Endothelial cell of umbilical vein (primary cell): ENCODE measurements around the gene CNNM3. TPM values are rescaled to one million over a fixed set of nuclear protein-coding genes. Genes with fewer than 3 reads are reported as not detected.

Source experiments
- BruUV-seq: library from RNA; stranded (reverse); fragments of 400-500 nt; replicated peaks from 2 replicates; lab custom pipeline; 2021; lab: Mats Ljungman, UMichigan
- CTCF ChIA-PET: fragments of 300-600, 350-600 bp; sonication (Branson Sonifier 250); formaldehyde crosslinking; loops from one replicate; lab custom pipeline; 2021; ENCODE audit warnings: antibody characterized with exemption, inconsistent platforms; lab: Charles Lee
- POLR2A ChIA-PET: fragments of 300-600, 350-600 bp; sonication (Branson Sonifier 250); formaldehyde crosslinking; loops from one replicate; lab custom pipeline; 2021; ENCODE audit warnings: antibody characterized with exemption, inconsistent platforms; lab: Charles Lee
- DNase-seq: peaks from one replicate; pipeline ENCODE4 v3.0.0-alpha.2; 2011; ENCODE audit warnings: low read depth, low spot score
- FAIRE-seq: peaks from 2 replicates; lab custom pipeline; 2011; peaks lifted over from hg19 to GRCh38; lab: Jason Lieb, UNC
- H2AFZ ChIP-seq: 2 replicates; pipeline ENCODE4 v1.6.0; 2012; ENCODE audit warnings: low read depth, low read length, control low read depth, inconsistent platforms
- H3K27ac ChIP-seq: 2 replicates; pipeline ENCODE4 v1.5.1; 2011; ENCODE audit warnings: low read depth, mild to moderate bottlenecking, control low read depth, low read length, moderate library complexity; ENCODE audit not compliant: insufficient read depth
- H3K27me3 ChIP-seq, 2 experiments: 2 replicates each; pipeline versions ENCODE4 v1.6.0 to v1.6.1; 2011; ENCODE audit warnings: low read length in 2 of 2, mixed read lengths in 1 of 2; ENCODE audit not compliant: control insufficient read depth in 2 of 2, insufficient read depth in 2 of 2
- H3K36me3 ChIP-seq, 2 experiments: 2 replicates in 1 of 2; 3 replicates in 1 of 2; pipeline ENCODE4 v1.5.1; 2011; ENCODE audit warnings: low read length in 2 of 2, mild to moderate bottlenecking in 1 of 2, moderate library complexity in 1 of 2; ENCODE audit not compliant: control insufficient read depth in 2 of 2, insufficient read depth in 2 of 2; ENCODE audit errors: extremely low read depth in 1 of 2
- H3K4me1 ChIP-seq: 3 replicates; pipeline ENCODE4 v1.5.1; 2011; ENCODE audit warnings: mild to moderate bottlenecking, low read length; ENCODE audit not compliant: control insufficient read depth, insufficient read depth; ENCODE audit errors: extremely low read depth
- H3K4me2 ChIP-seq: 2 replicates; pipeline ENCODE4 v1.6.1; 2011; ENCODE audit warnings: low read length, control low read depth, mixed read lengths; ENCODE audit not compliant: insufficient read depth
- H3K4me3 ChIP-seq, 3 experiments: fragments of 200-600 bp in 1 of 3; sonication (generic), shearing (Covaris generic) in 1 of 3; replicated peaks in 1 of 3; 2 replicates each; pipeline ENCODE4 v1.5.1; 2011 to 2016; ENCODE audit warnings: control low read depth in 3 of 3, low read length in 3 of 3, mild to moderate bottlenecking in 2 of 3, inconsistent platforms in 1 of 3, low read depth in 1 of 3, moderate library complexity in 1 of 3; ENCODE audit not compliant: insufficient read depth in 1 of 3
- H3K79me2 ChIP-seq: 2 replicates; pipeline ENCODE4 v1.6.0; 2012; ENCODE audit warnings: low read length, inconsistent platforms; ENCODE audit not compliant: control insufficient read depth, insufficient read depth
- H3K9ac ChIP-seq: replicated peaks from 2 replicates; pipeline ENCODE3; 2011; ENCODE audit warnings: low read length, control low read depth; ENCODE audit not compliant: insufficient read depth; ENCODE audit errors: extremely low read depth
- H3K9me1 ChIP-seq: replicated peaks from 3 replicates; pipeline ENCODE4 v1.6.0; 2011; ENCODE audit warnings: mild to moderate bottlenecking, low read length; ENCODE audit not compliant: control insufficient read depth, insufficient read depth; ENCODE audit errors: extremely low read depth
- H3K9me3 ChIP-seq: replicated peaks from 2 replicates; pipeline ENCODE4 v1.5.1; 2012; ENCODE audit warnings: low read length, inconsistent platforms; ENCODE audit not compliant: control insufficient read depth, insufficient read depth
- H4K20me1 ChIP-seq: replicated peaks from 2 replicates; pipeline ENCODE3; 2011; ENCODE audit warnings: mild to moderate bottlenecking, low read length; ENCODE audit not compliant: control insufficient read depth, insufficient read depth; ENCODE audit errors: extremely low read depth
- EZH2 ChIP-seq: IDR thresholded peaks from 2 replicates; pipeline ENCODE4 v1.6.1; 2012; ENCODE audit warnings: borderline replicate concordance, low read depth, mild to moderate bottlenecking, moderate library complexity, low read length, inconsistent platforms; ENCODE audit not compliant: severe bottlenecking
- FOS ChIP-seq: IDR thresholded peaks from 2 replicates; pipeline ENCODE4 v1.6.1; 2011; ENCODE audit warnings: mild to moderate bottlenecking, low read length, moderate library complexity, borderline replicate concordance; ENCODE audit not compliant: insufficient read depth
- GATA2 ChIP-seq: IDR thresholded peaks from 2 replicates; pipeline ENCODE4 v1.7.0; 2011; ENCODE audit warnings: low read depth, mild to moderate bottlenecking, moderate library complexity, mixed read lengths, low read length; ENCODE audit not compliant: insufficient read length, insufficient read depth
- JUN ChIP-seq: IDR thresholded peaks from 2 replicates; pipeline ENCODE4 v1.6.1; 2011; ENCODE audit warnings: borderline replicate concordance, low read depth; ENCODE audit not compliant: insufficient read length, insufficient read depth
- MYC ChIP-seq: IDR thresholded peaks from one replicate; pipeline ENCODE4 v1.6.1; 2011; ENCODE audit warnings: mild to moderate bottlenecking, low read depth, low read length
- POLR2A ChIP-seq: IDR thresholded peaks from 2 replicates; pipeline ENCODE4 v1.6.1; 2012; ENCODE audit warnings: low read depth, mild to moderate bottlenecking, control low read depth, low read length
- POLR2AphosphoS5 ChIP-seq: IDR thresholded peaks from 2 replicates; pipeline ENCODE4 v1.6.1; 2012; ENCODE audit warnings: low read depth, mild to moderate bottlenecking, control low read depth, low read length, moderate library complexity; ENCODE audit not compliant: insufficient read depth
- dilution Hi-C: fragments of 300-500 bp; cut with MboI; formaldehyde crosslinking; loops from one replicate; pipeline ENCODE4 v1.15.0; 2019; ENCODE audit warnings: low sequenced_read_pairs; ENCODE audit not compliant: extremely low pct_ligation_motif_present
- intact Hi-C: fragments of 100-400 bp; cut with micrococcal nuclease; formaldehyde crosslinking; loops from one replicate; pipeline ENCODE4 v1.10.0; 2022
- polyA plus RNA-seq, 4 experiments: library from polyadenylated mRNA; depleted of rRNA in 3 of 4; stranded (reverse) in 3 of 4; unstranded in 1 of 4; fragments of >200 nt; gene quantifications; 2 replicates each; pipeline versions ENCODE4 v1.2.1 to v1.2.3, GENCODE V29; 2011 to 2012; ENCODE audit warnings: missing spikeins in 1 of 4
- total RNA-seq: library from RNA; stranded (reverse); gene quantifications from 2 replicates; pipeline ENCODE4 v1.2.3, GENCODE V29; 2021
- TF ChIP-seq, protein P1 (sequence below): IDR thresholded peaks from 2 replicates; pipeline ENCODE4 v1.6.1; 2011; ENCODE audit not compliant: insufficient read depth, insufficient read length
- TF ChIP-seq, protein P2 (sequence below), 2 donors: IDR thresholded peaks; 1 replicate in 1 of 2; 2 replicates in 1 of 2; pipeline ENCODE4 v1.5.1; 2011; ENCODE audit warnings: low read length in 2 of 2, mild to moderate bottlenecking in 2 of 2, moderate library complexity in 2 of 2, control low read depth in 1 of 2, inconsistent platforms in 1 of 2, low read depth in 1 of 2; ENCODE audit not compliant: insufficient read depth in 1 of 2; ENCODE audit errors: extremely low read depth in 1 of 2

The CNNM3 gene
- total and polyA plus RNA-seq, 2 donors (not counting 3 experiments of a cell fraction or from before 2014, with no cell fraction given), result 13.0 to 14.9 TPM

DNA sequence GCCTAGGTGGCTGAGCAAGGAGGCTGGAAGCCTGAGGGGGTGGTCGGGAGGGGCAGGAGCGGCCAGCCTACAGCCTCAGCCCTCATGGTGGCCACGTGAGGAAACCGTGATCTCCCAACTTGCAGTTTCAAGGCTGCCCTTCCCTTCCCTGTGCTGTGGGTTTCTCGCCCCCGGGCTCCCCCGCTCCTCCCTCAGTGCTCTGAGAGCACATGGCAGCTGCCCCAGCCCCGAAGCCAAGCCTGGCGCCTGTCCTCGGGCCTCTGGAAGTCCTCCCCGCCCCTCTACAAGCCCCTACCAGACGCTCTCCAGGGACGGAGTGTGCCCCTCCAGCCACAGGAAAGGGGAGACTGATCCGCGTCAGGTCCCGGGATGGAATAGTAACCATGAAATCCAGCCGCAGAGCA, 28.3 kb downstream of the CNNM3 start:
- CTCF ChIA-PET, result interaction anchor here (0.7 kb wide), 1 partner anchor 67 kb away, joined by 4 read pairs; no protein-coding TSS in a partner anchor
- Histone ChIP-seq H3K27me3 (no peaks in the 10 kb centered on the region), H3K9me1 (no peaks in the 10 kb centered on the region), H3K4me1 (no peaks in the 10 kb centered on the region), H2AFZ (no peak overlapping the region), H3K9me3 (no peaks in the 10 kb centered on the region), H3K36me3 (peaks cover 0 to 2% of the 10 kb centered on the region in 2 experiments), H3K9ac (no peak overlapping the region), H3K79me2 (no peaks in the 10 kb centered on the region), H3K4me2 (no peak overlapping the region), H3K4me3 (no peak overlapping the region), H3K27ac (no peak overlapping the region), H4K20me1 (no peaks in the 10 kb centered on the region)
- FAIRE-seq, result no peak
- POLR2A ChIA-PET, result no interaction called here
- BruUV-seq, result no TSS peak
- TF ChIP-seq FOS (no peak), GATA2 (no peak), MYC (no peak), POLR2A (no peak), POLR2AphosphoS5 (no peak), EZH2 (no peak), JUN (no peak)
- TF ChIP-seq, protein P1, sequence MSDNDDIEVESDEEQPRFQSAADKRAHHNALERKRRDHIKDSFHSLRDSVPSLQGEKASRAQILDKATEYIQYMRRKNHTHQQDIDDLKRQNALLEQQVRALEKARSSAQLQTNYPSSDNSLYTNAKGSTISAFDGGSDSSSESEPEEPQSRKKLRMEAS, result no peak
- TF ChIP-seq, protein P2, sequence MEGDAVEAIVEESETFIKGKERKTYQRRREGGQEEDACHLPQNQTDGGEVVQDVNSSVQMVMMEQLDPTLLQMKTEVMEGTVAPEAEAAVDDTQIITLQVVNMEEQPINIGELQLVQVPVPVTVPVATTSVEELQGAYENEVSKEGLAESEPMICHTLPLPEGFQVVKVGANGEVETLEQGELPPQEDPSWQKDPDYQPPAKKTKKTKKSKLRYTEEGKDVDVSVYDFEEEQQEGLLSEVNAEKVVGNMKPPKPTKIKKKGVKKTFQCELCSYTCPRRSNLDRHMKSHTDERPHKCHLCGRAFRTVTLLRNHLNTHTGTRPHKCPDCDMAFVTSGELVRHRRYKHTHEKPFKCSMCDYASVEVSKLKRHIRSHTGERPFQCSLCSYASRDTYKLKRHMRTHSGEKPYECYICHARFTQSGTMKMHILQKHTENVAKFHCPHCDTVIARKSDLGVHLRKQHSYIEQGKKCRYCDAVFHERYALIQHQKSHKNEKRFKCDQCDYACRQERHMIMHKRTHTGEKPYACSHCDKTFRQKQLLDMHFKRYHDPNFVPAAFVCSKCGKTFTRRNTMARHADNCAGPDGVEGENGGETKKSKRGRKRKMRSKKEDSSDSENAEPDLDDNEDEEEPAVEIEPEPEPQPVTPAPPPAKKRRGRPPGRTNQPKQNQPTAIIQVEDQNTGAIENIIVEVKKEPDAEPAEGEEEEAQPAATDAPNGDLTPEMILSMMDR (IDR thresholded peaks at IDR 0.05; ENCODE audit: extremely low read depth in 1 of 2, insufficient read depth in 1 of 2, low read depth in 1 of 2, low read length in 2 of 2), result no peak
- dilution Hi-C loops, result no loop called here
- intact Hi-C loops, result no loop called here
- no peak for DNase-seq
